Sigmoid colon (tissue), 4 donors: ENCODE data around the gene MEDAG.

Source experiments
- EP300 ChIP-seq, 4 donors: sonication (generic); formaldehyde crosslinking; IDR thresholded peaks; one replicate each; pipeline ENCODE4 v1.6.1; 2017; ENCODE audit warnings: antibody characterized with exemption in 4 of 4
- POLR2AphosphoS5 ChIP-seq, 4 donors: sonication (generic); formaldehyde crosslinking; IDR thresholded peaks; one replicate each; pipeline ENCODE4 v1.6.1; 2017; ENCODE audit warnings: antibody characterized with exemption in 4 of 4
- TF ChIP-seq, protein P1 (sequence below), 4 experiments: fragments of 450-650 bp in 3 of 4; fragments of 200-600 bp in 1 of 4; IDR thresholded peaks; one replicate each; pipeline ENCODE4 v1.5.1; 2016 to 2019; ENCODE audit warnings: antibody characterized with exemption in 4 of 4, mild to moderate bottlenecking in 3 of 4, moderate library complexity in 2 of 4

DNA sequence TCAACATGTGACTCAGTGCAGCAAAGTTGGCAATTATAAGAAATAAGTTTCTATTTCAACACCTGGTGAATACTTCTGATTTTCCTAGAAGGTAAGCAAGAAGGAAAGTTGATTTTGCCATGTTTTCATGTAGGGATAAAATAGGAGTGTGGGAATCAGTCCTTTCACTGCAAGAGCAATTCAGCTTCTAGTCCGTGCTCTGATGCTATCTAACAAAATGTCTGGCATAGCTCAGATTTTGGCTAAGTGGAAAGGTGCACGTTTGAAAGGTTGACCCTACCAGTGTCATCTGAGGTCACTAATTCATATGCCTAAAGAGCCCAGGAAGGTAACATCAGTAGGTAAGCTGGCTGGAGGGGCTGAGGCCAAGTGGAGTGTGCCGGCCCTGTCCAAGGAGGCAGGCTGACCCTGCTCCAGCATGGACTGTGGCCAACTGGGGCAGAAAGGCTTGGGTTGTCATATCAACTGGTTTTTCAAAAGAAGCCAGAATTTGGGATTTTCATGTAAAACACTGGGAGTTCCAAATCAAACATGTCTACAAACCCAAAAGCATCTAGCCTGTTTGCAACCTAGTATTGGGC, 38.9 kb upstream of the MEDAG start:
- no peak for TF ChIP-seq POLR2AphosphoS5 (IDR thresholded peaks at IDR 0.05)
- TF ChIP-seq EP300 (IDR thresholded peaks at IDR 0.05): no peak
- TF ChIP-seq, protein P1, sequence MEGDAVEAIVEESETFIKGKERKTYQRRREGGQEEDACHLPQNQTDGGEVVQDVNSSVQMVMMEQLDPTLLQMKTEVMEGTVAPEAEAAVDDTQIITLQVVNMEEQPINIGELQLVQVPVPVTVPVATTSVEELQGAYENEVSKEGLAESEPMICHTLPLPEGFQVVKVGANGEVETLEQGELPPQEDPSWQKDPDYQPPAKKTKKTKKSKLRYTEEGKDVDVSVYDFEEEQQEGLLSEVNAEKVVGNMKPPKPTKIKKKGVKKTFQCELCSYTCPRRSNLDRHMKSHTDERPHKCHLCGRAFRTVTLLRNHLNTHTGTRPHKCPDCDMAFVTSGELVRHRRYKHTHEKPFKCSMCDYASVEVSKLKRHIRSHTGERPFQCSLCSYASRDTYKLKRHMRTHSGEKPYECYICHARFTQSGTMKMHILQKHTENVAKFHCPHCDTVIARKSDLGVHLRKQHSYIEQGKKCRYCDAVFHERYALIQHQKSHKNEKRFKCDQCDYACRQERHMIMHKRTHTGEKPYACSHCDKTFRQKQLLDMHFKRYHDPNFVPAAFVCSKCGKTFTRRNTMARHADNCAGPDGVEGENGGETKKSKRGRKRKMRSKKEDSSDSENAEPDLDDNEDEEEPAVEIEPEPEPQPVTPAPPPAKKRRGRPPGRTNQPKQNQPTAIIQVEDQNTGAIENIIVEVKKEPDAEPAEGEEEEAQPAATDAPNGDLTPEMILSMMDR (IDR thresholded peaks at IDR 0.05): no peak
